ENCODE measurements around the gene SATB1.

The SATB1 gene

GRCh38 chr3:18436213-18436612 lies 11.1 kb upstream of the SATB1 start:
- no peaks in the 10 kb centered on the region for H3K36me3 Mint-ChIP-seq (ENCODE audit: low read depth)
- H3K27ac Mint-ChIP-seq: no peak overlapping the region
- no peak overlapping the region for H3K4me3 Mint-ChIP-seq
- H3K27me3 Mint-ChIP-seq (ENCODE audit: low read depth): peaks cover 62% of the 10 kb centered on the region
- no peak for TF ChIP-seq CTCF (IDR thresholded peaks at IDR 0.05; ENCODE audit: unreplicated experiment in 3 of 3)
- H3K4me1 Mint-ChIP-seq: no peaks in the 10 kb centered on the region
- H3K9me3 Mint-ChIP-seq: no peaks in the 10 kb centered on the region

- H3K36me3 Mint-ChIP-seq (ENCODE audit: low read depth): no peaks in the 10 kb centered on the region
- no peaks in the 10 kb centered on the region for H3K9me3 Mint-ChIP-seq
- peaks cover 57% of the 10 kb centered on the region for H3K27me3 Mint-ChIP-seq (ENCODE audit: low read depth)
- H3K27ac Mint-ChIP-seq: no peak overlapping the region
- no peak overlapping the region for H3K4me3 Mint-ChIP-seq
- no peak for TF ChIP-seq CTCF (IDR thresholded peaks at IDR 0.05; ENCODE audit: unreplicated experiment in 3 of 3)
- H3K4me1 Mint-ChIP-seq: no peaks in the 10 kb centered on the region
These were observed 9.6 kb upstream of the SATB1 start for GRCh38 chr3:18434711-18435110.

- Mint-ChIP-seq H3K36me3 (ENCODE audit: low read depth) (no peaks in the 10 kb centered on the region), H3K27me3 (ENCODE audit: low read depth) (peaks cover 40% of the 10 kb centered on the region), H3K9me3 (no peaks in the 10 kb centered on the region), H3K4me1 (no peaks in the 10 kb centered on the region), H3K27ac (no peak overlapping the region), H3K4me3 (no peak overlapping the region)
- no peak for TF ChIP-seq CTCF (IDR thresholded peaks at IDR 0.05; ENCODE audit: unreplicated experiment in 3 of 3)
These were observed 7.6 kb upstream of the SATB1 start for GRCh38 chr3:18432752-18433151.

DNA sequence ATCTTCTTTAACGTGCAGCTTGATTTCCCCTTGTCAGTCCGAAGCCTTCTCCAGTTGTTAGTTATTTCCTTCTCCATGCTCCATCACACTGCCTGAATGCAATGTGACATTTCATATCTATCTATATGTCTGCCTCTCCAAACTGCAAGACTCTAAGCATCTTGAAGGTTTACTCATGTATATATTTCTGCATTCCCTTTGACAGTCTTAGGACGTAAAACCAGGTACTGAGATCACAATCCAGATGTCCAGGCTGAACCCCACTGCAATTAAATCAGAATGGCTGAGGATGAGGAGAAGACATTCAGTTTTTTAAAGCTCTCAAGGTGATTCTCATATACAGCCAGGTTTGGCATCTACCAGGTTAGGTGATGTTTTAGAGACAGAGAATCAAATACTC lies 6.1 kb upstream of the SATB1 start:
- no peak for TF ChIP-seq CTCF (IDR thresholded peaks at IDR 0.05; ENCODE audit: unreplicated experiment in 3 of 3)
- Mint-ChIP-seq H3K4me3 (no peak overlapping the region), H3K9me3 (no peaks in the 10 kb centered on the region), H3K27me3 (ENCODE audit: low read depth) (peaks cover 51% of the 10 kb centered on the region), H3K4me1 (peaks cover under 1% of the 10 kb centered on the region), H3K36me3 (ENCODE audit: low read depth) (no peaks in the 10 kb centered on the region), H3K27ac (no peak overlapping the region)

DNA sequence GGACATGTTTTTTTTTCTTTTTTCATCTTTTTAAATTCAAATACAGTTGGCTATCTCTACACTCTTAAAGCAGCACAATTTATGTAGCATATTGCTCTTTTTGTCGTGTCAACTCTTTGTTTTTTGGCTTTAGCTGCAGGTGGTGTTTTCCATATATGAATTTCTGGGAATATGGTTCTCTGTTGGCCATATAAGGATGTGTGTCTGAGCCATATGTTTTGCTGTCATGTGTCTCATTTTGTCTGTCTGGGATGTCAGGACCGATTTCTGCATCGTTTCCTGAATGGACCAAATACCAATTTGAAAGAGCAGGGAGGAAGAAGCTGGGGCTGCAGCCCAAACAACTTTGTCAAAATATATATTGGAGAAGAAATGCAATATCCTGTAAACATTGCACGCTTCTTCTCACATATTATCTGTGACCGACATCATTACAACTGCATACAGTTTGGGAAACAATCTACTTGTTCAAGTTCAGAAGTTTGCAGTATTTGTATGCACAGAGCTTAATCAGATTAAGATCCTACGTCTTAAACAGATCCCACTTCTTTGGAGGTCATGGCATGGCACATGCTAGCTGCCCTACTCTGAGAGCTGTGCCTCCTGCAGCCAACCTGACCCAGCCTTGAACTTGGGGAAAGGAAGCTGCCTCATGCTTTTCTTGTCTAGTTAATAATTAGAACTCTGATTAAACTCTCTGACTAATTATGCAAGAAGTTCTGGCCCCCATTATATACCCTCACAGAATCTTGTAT lies 4.0 kb upstream of the SATB1 start:
- Mint-ChIP-seq H3K27ac (no peak overlapping the region), H3K4me3 (no peak overlapping the region), H3K36me3 (ENCODE audit: low read depth) (no peaks in the 10 kb centered on the region), H3K27me3 (ENCODE audit: low read depth) (peaks cover 46% of the 10 kb centered on the region), H3K4me1 (peaks cover 5% of the 10 kb centered on the region), H3K9me3 (no peaks in the 10 kb centered on the region)
- TF ChIP-seq CTCF (IDR thresholded peaks at IDR 0.05; ENCODE audit: unreplicated experiment in 3 of 3): no peak

DNA sequence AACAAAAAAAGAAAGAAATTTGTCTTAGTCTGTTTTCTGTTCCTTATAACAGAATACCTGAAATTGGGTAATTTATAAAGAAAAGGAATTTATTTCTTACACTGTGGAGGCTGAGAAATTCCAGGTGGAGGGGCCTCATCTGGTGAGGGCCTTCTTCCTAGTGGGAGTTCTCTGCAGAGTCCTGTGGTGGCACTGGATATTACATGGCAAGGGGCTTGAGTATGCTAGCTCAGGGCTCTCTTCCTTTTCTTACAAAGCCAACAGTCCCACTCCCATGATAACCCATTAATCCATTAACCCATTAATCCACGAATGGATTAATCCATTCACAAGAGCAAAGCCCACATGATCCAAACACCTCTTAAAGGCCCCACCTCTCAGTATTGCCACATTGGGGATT lies 2.9 kb upstream of the SATB1 start:
- no peaks in the 10 kb centered on the region for H3K36me3 Mint-ChIP-seq (ENCODE audit: low read depth)
- peaks cover 11% of the 10 kb centered on the region for H3K4me1 Mint-ChIP-seq
- H3K9me3 Mint-ChIP-seq: no peaks in the 10 kb centered on the region
- peaks cover 46% of the 10 kb centered on the region for H3K27me3 Mint-ChIP-seq (ENCODE audit: low read depth)
- no peak overlapping the region for H3K4me3 Mint-ChIP-seq
- no peak for TF ChIP-seq CTCF (IDR thresholded peaks at IDR 0.05; ENCODE audit: unreplicated experiment in 3 of 3)
- no peak overlapping the region for H3K27ac Mint-ChIP-seq

Data from nephron (organoid).